ENCODE measurements around the gene USH1C.

Gene USH1C

GRCh38 chr11:17526326-17526725 lies 17.9 kb downstream of the USH1C start:
- no peak for DNase-seq (ENCODE audit: low spot score)

GRCh38 chr11:17525570-17525969 lies 18.6 kb downstream of the USH1C start:
- DNase-seq (ENCODE audit: low spot score): no peak

GRCh38 chr11:17524221-17524620 lies 20.0 kb downstream of the USH1C start:
- DNase-seq (ENCODE audit: low spot score): no peak

GRCh38 chr11:17522655-17523054 lies 21.6 kb downstream of the USH1C start:
- DNase-seq (ENCODE audit: low spot score): no peak

- no peak for DNase-seq (ENCODE audit: low spot score)
Measured at GRCh38 chr11:17521106-17521900, 22.9 kb downstream of the USH1C start.

- DNase-seq (ENCODE audit: low spot score): peak; percentile 97
Measured at GRCh38 chr11:17519061-17519885, 24.9 kb downstream of the USH1C start.

GRCh38 chr11:17518366-17518765 lies 25.9 kb downstream of the USH1C start:
- no peak for DNase-seq (ENCODE audit: low spot score)

- no peak for DNase-seq (ENCODE audit: low spot score)
Measured at GRCh38 chr11:17517186-17517585, 27.0 kb downstream of the USH1C start.

GRCh38 chr11:17516551-17517150 lies 27.6 kb downstream of the USH1C start:
- DNase-seq (ENCODE audit: low spot score): peak; percentile 99

GRCh38 chr11:17515443-17516176 lies 28.6 kb downstream of the USH1C start:
- DNase-seq (ENCODE audit: low spot score): no peak

- peak; percentile 67 for DNase-seq (ENCODE audit: low spot score)
Measured at GRCh38 chr11:17514476-17514875, 29.7 kb downstream of the USH1C start.

GRCh38 chr11:17513853-17514252 lies 30.4 kb downstream of the USH1C start:
- no peak for DNase-seq (ENCODE audit: low spot score)

GRCh38 chr11:17512101-17512500 lies 32.1 kb downstream of the USH1C start:
- DNase-seq (ENCODE audit: low spot score): no peak

- no peak for DNase-seq (ENCODE audit: low spot score)
Measured at GRCh38 chr11:17511571-17511970, 32.6 kb downstream of the USH1C start.

GRCh38 chr11:17510507-17511206 lies 33.6 kb downstream of the USH1C start:
- DNase-seq (ENCODE audit: low spot score): no peak

GRCh38 chr11:17508791-17509190 lies 35.4 kb downstream of the USH1C start:
- DNase-seq (ENCODE audit: low spot score): no peak

- no peak for DNase-seq (ENCODE audit: low spot score)
Measured at GRCh38 chr11:17508306-17508705, 35.9 kb downstream of the USH1C start.

GRCh38 chr11:17507773-17508172 lies 36.4 kb downstream of the USH1C start:
- no peak for DNase-seq (ENCODE audit: low spot score)

- no peak for DNase-seq (ENCODE audit: low spot score)
Measured at GRCh38 chr11:17506942-17507341, 37.3 kb downstream of the USH1C start.

- DNase-seq (ENCODE audit: low spot score): no peak
Measured at GRCh38 chr11:17506314-17506713, 37.9 kb downstream of the USH1C start.

- DNase-seq (ENCODE audit: low spot score): no peak
Measured at GRCh38 chr11:17505146-17505545, 39.1 kb downstream of the USH1C start.
